ENCODE results near the gene SPSB4.

SPSB4 gene

DNA sequence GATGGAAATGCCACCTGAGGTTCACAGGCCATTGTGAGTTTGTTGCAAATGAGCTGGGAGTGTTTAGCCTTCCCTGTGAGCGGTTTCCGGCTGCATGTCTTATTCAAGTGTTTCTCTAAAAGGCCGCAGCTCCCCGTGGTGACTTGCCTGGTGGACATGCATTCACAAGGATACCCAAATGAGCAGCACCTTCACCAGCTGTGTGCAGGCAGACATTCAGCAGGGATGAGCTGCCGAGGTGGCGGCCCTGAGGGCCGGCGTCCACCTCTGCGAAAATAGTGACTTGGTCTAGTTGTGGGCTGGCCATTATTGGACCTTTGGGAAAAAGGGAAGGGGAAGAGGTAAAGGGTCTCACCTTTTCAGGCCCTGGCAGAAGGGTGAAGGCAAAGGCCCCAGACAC is 23.4 kb downstream of the SPSB4 start:
- DNase-seq (ENCODE audit: low read depth): no peak
- no peak overlapping the region for H3K4me3 ChIP-seq (ENCODE audit: low read length)
- TF ChIP-seq, protein P1, sequence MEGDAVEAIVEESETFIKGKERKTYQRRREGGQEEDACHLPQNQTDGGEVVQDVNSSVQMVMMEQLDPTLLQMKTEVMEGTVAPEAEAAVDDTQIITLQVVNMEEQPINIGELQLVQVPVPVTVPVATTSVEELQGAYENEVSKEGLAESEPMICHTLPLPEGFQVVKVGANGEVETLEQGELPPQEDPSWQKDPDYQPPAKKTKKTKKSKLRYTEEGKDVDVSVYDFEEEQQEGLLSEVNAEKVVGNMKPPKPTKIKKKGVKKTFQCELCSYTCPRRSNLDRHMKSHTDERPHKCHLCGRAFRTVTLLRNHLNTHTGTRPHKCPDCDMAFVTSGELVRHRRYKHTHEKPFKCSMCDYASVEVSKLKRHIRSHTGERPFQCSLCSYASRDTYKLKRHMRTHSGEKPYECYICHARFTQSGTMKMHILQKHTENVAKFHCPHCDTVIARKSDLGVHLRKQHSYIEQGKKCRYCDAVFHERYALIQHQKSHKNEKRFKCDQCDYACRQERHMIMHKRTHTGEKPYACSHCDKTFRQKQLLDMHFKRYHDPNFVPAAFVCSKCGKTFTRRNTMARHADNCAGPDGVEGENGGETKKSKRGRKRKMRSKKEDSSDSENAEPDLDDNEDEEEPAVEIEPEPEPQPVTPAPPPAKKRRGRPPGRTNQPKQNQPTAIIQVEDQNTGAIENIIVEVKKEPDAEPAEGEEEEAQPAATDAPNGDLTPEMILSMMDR (IDR thresholded peaks at IDR 0.05; ENCODE audit: insufficient read depth, low read depth, low read length, missing control alignments): no peak

DNA sequence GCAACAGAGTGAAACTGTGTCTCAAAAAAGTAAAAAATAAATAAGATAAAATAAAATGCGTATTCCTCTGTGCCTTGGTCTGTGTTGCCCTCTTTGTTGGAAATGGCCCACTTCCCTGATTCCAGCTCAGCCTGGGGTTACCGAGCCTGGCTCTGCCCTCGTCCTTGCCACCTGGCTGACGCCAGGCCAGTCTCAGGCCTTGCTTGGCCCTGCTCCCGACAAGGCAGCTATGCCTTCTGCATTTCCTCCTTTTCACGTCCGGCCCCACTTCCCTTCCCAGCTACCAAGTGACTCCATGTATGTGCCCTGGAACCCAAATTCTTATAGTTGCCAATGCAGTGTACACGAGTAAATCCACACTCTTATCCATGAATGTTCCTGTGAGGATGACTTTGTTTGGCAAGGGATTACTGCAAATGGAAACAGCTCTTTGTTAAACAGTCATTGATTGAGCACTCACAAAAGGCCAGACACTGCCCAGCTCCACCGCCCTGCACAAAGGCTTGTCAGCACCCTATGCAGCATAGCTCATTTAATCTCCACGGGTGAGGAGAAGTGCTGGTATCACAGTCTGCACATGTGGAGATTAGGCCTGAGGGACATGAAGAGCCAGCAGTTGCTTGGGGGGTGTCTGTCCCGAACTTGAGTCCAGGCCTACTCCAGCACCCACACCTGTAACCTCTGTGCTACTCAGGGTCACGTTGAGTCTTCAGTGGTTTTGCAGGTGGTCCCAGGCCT is 25.1 kb downstream of the SPSB4 start:
- H3K4me3 ChIP-seq (ENCODE audit: low read length): no peak overlapping the region
- no peak for DNase-seq (ENCODE audit: low read depth)
- TF ChIP-seq, protein P1 (IDR thresholded peaks at IDR 0.05; ENCODE audit: insufficient read depth, low read depth, low read length, missing control alignments): no peak

DNA sequence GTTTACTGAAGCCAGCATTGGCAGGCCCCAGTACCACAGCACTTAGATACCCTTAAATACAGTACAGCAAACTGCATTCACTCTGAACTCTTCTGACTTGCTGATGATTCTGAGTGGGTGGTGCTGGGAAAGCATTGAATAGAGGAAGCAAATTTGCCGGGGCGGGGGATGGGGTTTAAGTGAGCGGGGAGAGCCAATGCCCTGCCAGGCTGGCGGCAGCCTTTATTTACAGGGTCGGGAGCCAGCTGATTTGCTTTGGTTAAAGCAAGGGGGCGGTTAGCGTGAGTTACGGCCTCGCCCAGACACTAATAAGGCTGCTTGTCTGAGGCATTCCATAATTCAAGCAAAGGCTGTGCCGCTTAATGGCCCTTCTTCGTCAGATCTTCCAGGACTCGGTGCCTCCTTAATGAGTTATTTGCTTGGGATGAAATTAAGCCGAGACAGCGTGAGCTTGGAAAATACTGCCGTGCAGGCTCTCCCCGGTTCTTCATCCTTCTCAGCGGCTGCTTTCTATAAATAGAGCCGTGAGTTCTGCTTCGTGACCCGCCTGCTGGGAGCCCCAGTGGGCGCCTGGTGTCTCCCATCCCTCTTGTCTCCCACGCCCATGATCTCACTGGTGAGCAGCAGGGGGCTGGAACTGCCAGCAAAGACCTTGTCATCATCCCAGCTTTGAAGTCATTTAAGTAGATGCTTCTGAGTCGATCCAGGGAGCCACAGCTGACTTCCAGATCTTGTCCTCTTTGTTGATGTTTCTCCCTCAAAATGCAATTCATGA is 25.8 kb downstream of the SPSB4 start:
- no peak overlapping the region for H3K4me3 ChIP-seq (ENCODE audit: low read length)
- TF ChIP-seq, protein P1 (IDR thresholded peaks at IDR 0.05; ENCODE audit: insufficient read depth, low read depth, low read length, missing control alignments): no peak
- DNase-seq (ENCODE audit: low read depth): no peak

DNA sequence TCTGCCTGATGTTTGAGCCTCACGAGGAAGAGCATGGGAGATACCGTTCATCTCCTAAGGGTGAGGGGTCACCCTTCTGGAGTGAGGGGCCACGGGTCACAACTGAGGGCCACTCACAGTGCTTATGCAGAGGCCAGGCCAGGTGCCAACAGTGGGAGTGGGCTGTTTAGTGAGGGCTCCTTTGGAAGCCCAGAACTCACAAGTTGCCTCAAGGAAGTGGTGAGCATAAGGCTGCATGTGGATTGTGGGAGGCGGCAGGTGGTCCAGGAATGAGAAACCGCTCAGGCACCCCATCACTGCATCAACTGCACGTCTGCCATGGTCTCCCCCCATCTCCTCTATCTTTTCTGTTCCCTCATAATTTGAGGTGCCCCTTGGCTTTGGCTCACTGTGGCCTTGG is 26.5 kb downstream of the SPSB4 start:
- no peak for DNase-seq (ENCODE audit: low read depth)
- no peak overlapping the region for H3K4me3 ChIP-seq (ENCODE audit: low read length)
- TF ChIP-seq, protein P1 (IDR thresholded peaks at IDR 0.05; ENCODE audit: insufficient read depth, low read depth, low read length, missing control alignments): no peak

DNA sequence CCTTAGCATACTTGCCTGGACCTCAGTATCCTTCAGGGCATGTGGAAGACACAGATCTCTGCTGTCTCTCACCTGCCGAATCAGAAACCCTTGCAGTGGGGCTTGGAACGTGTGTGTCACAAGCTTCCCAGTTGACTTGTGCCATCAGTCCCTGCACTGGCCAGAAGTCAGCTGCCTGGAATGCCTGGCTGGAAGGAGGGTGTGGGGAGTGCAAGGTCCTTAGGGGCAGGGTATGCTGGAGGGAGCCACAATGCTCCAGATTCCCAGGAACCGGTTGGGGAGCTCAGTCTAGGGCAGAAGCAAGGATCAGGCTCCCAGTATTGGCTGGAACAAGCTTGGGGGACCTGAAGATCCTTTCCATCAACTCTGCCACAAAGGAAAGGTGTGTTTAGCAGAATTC is 27.1 kb downstream of the SPSB4 start:
- DNase-seq (ENCODE audit: low read depth): no peak
- TF ChIP-seq, protein P1 (IDR thresholded peaks at IDR 0.05; ENCODE audit: insufficient read depth, low read depth, low read length, missing control alignments): no peak
- H3K4me3 ChIP-seq (ENCODE audit: low read length): no peak overlapping the region

DNA sequence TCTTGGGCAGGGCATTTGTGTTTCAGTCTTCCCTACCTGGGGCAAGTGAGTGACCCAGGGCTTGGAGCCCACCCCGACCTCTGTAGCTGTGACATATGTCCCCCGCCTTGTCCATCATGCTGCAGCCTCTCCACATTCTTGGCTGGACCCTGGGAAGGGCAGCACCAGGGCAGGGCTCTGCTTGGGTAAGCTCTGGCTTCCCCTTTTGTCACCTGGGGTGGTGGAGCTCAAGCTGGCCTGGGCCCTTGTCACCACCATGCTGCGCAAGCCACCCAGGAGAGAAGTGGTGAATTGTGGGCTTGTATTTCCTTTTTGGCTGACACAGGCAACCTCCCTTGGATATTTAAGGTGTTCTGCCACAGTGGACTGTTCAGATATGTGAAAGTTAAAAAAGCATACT is 29.3 kb downstream of the SPSB4 start:
- no peak for DNase-seq (ENCODE audit: low read depth)
- TF ChIP-seq, protein P1 (IDR thresholded peaks at IDR 0.05; ENCODE audit: insufficient read depth, low read depth, low read length, missing control alignments): no peak
- no peak overlapping the region for H3K4me3 ChIP-seq (ENCODE audit: low read length)
